AG04450 (cell line): ENCODE measurements around the gene RFX1. TPM values are rescaled to one million over a fixed set of nuclear protein-coding genes. Genes with fewer than 3 reads are reported as not detected.
A peak's percentile ranks its signal among the peaks of the same experiment; 100 is the strongest.

Experiments used
- CTCF ChIA-PET: fragments of 300-600, 350-600 bp; formaldehyde crosslinking; extraction: SDS; loops from one replicate; lab custom pipeline; 2022; ENCODE audit warnings: antibody characterized with exemption, inconsistent platforms; lab: Charles Lee
- POLR2A ChIA-PET: fragments of 350-600 bp; formaldehyde crosslinking; extraction: SDS; loops from one replicate; lab custom pipeline; 2021; ENCODE audit warnings: antibody characterized with exemption, inconsistent platforms; lab: Yijun Ruan, JAX
- DNase-seq: peaks from one replicate; pipeline ENCODE4 v3.0.0-alpha.2; 2011; ENCODE audit warnings: low read depth, low spot score
- H3K27ac ChIP-seq: one replicate; pipeline ENCODE4 v1.5.1; 2012; ENCODE audit warnings: low read depth, low read length, control low read depth
- H3K27me3 ChIP-seq: one replicate; pipeline ENCODE4 v1.6.0; 2012; ENCODE audit warnings: low read length; ENCODE audit not compliant: control insufficient read depth, insufficient read depth
- H3K4me3 ChIP-seq: 2 replicates; pipeline ENCODE4 v1.5.1; 2011; ENCODE audit warnings: mild to moderate bottlenecking, low read depth, low read length, control low read depth
- H3K9me3 ChIP-seq: 2 replicates; pipeline ENCODE4 v1.5.1; 2012; ENCODE audit warnings: low read length; ENCODE audit not compliant: control insufficient read depth, insufficient read depth
- polyA plus RNA-seq: library from polyadenylated mRNA; depleted of rRNA; stranded (reverse); fragments of >200 nt; gene quantifications from 2 replicates; pipeline ENCODE4 v1.2.3, GENCODE V29; 2011
- TF ChIP-seq, protein P1 (sequence below): IDR thresholded peaks from 2 replicates; pipeline ENCODE4 v1.5.1; 2011; ENCODE audit warnings: low read depth, low read length, control low read depth, inconsistent platforms

Gene RFX1
- polyA plus RNA-seq, 1 experiment = 0.38 TPM

DNA sequence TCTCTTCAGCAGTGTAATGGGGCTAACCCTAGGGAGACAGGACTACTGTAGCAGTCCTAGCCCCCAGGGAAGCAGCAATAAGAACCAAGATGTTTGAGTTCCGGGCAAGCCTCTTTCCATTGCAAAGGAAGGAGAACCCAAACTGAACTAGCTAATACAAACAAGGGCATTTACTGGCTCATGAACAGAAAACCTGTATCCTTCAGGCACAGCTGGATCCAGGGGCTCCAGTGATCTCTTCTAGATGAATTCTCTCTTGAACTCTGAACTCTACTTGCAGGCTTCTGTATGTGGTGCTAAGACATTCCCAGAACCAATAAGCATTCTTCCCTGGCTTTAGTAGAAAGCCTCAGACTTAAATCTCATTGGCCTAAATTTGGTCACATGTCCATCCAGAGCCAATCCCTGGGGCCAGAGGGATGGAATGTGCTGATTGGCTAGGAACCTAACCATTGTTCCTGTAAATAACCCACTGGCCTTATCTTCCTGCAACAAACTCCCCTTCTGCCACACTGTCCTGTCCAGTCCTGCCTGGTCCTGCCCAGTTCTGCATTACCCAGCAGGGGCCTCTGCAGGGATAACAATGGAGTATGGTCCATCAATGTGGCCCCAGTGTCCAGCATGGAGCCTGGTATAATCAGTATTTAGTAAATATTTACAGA is 64.0 kb downstream of the RFX1 start:
- Histone ChIP-seq H3K9me3 (no peaks in the 10 kb centered on the region), H3K4me3 (no peak overlapping the region), H3K27me3 (peaks cover 3% of the 10 kb centered on the region), H3K27ac (no peak overlapping the region)
- DNase-seq = no peak
- CTCF ChIA-PET = no interaction called here
- POLR2A ChIA-PET = interaction anchor here (1.1 kb wide), 1 partner anchor 57 kb away, joined by 4 read pairs; no protein-coding TSS in a partner anchor
- TF ChIP-seq, protein P1, sequence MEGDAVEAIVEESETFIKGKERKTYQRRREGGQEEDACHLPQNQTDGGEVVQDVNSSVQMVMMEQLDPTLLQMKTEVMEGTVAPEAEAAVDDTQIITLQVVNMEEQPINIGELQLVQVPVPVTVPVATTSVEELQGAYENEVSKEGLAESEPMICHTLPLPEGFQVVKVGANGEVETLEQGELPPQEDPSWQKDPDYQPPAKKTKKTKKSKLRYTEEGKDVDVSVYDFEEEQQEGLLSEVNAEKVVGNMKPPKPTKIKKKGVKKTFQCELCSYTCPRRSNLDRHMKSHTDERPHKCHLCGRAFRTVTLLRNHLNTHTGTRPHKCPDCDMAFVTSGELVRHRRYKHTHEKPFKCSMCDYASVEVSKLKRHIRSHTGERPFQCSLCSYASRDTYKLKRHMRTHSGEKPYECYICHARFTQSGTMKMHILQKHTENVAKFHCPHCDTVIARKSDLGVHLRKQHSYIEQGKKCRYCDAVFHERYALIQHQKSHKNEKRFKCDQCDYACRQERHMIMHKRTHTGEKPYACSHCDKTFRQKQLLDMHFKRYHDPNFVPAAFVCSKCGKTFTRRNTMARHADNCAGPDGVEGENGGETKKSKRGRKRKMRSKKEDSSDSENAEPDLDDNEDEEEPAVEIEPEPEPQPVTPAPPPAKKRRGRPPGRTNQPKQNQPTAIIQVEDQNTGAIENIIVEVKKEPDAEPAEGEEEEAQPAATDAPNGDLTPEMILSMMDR = no peak

DNA sequence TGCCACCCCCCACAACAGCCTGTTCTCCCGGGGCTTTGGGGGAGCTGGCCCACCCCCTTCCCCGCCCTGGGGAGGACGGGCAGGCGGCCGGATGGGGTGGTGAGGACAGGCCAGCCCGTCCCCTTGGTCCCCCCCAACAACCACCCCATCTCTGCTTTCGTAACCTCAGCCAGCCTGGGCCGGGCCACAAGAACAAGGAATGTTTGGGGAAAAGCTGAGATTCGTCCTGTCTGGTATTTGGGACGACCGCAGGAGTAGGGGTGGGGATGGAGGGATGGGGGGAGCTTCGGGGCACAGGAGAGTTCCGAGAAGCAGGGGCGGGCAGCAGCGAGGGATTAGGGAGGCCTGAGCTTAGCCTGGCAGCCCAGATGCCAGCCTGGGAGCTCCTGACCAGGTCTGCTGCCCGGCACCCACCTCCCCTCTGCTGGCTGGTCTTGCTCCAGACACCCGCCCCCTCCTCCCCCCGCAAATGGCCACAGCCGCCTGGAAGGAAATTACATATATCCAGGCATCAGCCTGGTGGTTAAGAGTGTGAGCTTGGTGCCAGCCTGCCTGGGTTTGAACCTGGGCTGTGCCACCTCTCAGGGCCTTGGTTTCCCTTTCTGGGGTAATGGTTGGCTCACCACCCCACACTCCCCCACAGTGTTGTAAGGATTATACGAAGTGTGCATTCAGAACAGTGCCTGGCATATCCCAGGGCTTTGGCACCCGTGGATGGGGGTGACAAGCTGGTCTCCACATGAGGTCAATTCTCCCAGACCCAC is 67.6 kb downstream of the RFX1 start, which contains the start of gene PODNL1:
PODNL1 (minus strand) TSS at position 117 of the 764 bp plus-strand sequence. CDS start 236 bp downstream, outside the sequence.
- no peaks in the 10 kb centered on the region for H3K27me3 ChIP-seq
- no peak for DNase-seq
- peak within 1 kb of the TSS; percentile 47 for H3K4me3 ChIP-seq
- POLR2A ChIA-PET = interaction anchor here (0.6 to 0.9 kb wide), 4 partner anchors 9 to 775 kb away, joined by 3 to 4 read pairs (median 4); partner anchors contain the start of genes BRME1 and CC2D1A
- CTCF ChIA-PET = interaction anchor here (0.5 kb wide), 1 partner anchor 647 kb away, joined by 3 read pairs; no protein-coding TSS in a partner anchor
- TF ChIP-seq, protein P1 = no peak
- no peaks in the 10 kb centered on the region for H3K9me3 ChIP-seq
- peak within 1 kb of the TSS; percentile 31 for H3K27ac ChIP-seq

DNA sequence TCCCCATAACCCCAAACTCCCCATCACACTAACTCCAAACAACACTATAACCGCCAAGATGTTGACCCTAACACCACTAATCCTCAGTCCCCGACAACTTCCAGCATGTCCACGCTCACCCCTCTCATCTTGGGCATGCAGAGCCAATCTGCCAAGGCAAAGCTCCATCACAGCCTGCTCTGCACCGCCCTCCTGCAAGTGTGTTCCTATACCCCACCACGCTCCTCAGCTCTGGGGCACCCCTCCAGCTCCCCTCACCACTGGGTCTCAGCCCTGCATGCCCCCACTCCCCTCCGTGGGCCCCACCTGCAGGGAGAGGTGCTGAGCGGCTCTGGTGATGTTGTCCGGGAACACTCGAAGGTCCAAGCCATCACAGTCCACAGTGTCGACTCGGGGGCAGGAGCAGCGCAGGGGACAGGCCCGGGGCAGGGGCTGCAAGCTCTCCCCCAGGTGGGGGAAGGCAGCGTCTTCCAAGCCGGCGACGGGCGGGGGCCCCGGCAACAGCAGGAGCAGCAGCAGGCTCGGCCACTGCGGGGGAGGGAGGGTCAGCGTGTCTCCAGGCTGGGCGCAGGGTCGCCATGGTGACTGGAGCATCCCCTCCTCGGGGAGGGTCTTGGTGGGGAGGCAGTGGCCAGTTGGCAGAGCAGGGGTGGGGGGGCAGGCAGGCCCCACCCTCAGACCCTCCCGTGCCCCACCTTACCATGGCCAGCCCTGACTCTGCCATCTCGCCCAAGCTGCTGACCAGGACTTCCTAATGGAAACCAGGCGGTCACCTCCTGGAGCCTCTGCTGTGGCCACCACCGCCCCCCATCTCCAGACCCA is 68.4 kb downstream of the RFX1 start:
- Histone ChIP-seq H3K27me3 (no peaks in the 10 kb centered on the region), H3K4me3 (peak overlapping the region; percentile 47), H3K9me3 (no peaks in the 10 kb centered on the region), H3K27ac (no peak overlapping the region)
- ChIA-PET CTCF (interaction anchor here (0.7 kb wide), 1 partner anchor 59 kb away, joined by 3 read pairs; no protein-coding TSS in a partner anchor), POLR2A (interaction anchor here (0.8 to 0.9 kb wide), 3 partner anchors 9 to 32 kb away, joined by 3 to 4 read pairs (median 4); partner anchors contain the start of genes BRME1 and CC2D1A)
- TF ChIP-seq, protein P1 = no peak
- no peak for DNase-seq

DNA sequence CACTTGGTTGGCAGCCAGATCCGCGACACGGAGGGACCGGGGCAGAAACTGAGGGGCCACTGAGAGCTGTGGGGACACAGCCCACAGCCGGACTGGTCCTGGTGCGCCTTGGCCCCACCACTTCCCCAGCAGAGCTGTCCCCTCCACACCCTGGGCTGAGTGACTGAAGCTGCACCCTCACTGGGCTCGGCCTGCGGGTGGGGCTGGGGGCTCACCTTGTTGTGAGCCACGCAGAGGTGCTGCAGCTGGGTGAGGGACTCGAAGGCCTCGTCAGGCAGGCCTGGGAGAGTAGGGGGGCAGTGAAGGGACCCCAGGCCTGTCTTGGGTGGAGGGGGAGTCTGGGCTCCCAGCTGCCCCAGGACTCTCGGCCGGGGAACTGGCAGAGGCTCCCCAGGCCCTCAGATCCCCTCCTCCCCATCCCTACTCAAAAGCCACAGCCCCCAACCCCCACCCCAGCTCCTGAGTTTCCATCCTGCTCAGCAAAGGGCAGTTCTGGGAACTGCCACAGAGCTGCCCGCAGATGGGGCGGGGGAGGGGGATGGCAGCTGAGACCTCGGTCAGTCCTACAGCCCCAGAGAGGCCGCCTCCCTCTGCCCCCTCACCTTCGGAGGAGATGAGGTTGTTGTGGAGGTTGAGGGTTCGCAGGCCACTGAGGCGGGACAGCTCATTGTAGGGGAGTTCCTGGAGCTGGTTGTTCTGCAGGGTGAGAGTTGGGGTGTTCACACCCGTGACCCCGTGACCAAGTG is 70.2 kb downstream of the RFX1 start:
- no peak for DNase-seq
- TF ChIP-seq, protein P1 = no peak
- no peak overlapping the region for H3K27ac ChIP-seq

More for the DNA sequence above, 70.2 kb downstream of the RFX1 start:
- no peaks in the 10 kb centered on the region for H3K27me3 ChIP-seq
- no peak overlapping the region for H3K4me3 ChIP-seq
- POLR2A ChIA-PET = interaction anchor here (0.6 kb wide), 1 partner anchor 19 kb away, joined by 3 read pairs; no protein-coding TSS in a partner anchor
- no peaks in the 10 kb centered on the region; the same call in 1 of the 2 replicates for H3K9me3 ChIP-seq
- CTCF ChIA-PET = no interaction called here
